ENCODE data around the gene PLEKHG4B.
"Not testable (repeated sequence)": the region's sequence is repeated elsewhere in the genome, so short reads cannot be mapped to it uniquely, and the experiment has no call there.

PLEKHG4B gene

DNA sequence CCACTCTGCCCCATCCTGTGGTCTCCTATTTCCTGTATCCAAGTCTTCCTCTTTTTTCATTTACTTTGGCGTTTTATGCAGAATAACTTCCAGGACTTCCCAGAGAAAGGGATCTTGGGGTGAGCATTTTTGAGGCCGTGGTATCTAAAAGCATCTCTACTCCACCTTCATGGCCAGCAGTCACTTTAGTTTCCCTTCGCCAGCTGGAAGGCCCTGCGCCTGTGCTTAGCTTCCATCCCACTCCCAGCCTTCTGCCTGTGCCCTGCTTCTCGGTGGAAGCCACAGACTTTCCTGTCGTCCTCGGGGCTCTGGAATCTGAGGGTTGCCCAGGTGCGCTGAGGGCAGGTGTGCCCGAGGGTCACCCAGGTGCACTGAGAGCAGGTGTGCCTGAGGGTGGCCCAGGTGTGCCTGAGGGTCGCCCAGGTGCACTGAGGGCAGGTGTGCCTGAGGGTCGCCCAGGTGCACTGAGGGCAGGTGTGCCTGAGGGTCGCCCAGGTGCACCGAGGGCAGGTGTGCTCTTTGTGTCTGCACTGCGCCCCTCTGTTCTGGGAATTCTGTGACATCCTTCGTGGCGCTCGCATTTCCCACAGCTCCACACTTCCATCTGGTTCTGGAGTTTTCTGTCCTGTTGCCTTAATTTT, 67.0 kb downstream of the PLEKHG4B start:
- DNase-seq: no peak

DNA sequence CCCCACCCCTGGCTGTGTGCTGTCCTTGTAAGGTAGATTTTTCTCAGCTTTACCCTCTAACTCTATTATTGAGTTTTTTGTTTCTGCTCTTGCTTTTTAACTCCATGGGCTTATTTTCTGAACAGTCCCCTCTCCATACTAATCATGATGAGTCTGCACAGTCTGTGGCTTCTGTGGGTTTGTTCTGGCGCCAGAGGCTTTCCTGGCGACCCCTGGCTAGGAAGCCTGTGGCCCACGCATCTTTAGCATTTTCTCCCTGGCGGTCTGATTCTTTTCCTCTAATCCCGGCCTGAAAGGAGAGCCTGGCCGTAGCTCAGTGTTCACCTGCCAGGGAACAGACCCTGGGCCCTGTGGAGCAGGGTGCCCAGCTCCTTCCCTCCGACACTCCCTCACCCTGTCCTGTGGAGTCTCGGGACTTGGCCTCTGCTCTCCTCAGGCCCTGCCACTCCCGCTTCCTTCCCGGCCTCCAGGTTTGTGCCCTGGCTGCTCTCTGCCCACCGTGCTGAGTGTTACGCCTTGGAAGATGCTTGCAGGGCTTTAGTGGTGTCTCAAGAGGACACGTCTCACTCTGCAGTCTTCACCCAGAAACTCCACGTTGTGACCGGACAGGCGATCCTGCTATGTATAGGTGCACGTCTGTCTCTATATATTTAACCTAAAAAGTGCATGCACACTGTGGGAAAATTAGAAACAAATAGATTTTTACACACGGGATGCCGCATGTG, 67.6 kb downstream of the PLEKHG4B start:
- no peak for DNase-seq

DNA sequence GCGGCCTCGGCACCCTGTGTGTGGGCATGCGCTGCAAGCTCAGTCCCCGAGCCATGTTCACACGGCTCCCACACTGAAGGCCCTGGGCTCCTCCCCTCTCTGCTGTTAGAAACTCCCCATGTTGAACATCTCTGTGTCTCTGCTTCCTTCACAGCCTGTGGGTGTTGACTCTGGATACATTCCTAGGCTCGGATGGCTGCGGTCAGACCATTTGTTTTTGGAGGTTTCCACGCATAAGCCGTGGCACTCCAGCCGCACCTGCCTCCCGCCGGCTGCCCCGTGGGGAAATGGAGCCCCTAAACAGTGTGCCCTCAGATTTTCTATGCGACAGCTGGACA, 68.2 kb downstream of the PLEKHG4B start:
- no peak for DNase-seq

DNA sequence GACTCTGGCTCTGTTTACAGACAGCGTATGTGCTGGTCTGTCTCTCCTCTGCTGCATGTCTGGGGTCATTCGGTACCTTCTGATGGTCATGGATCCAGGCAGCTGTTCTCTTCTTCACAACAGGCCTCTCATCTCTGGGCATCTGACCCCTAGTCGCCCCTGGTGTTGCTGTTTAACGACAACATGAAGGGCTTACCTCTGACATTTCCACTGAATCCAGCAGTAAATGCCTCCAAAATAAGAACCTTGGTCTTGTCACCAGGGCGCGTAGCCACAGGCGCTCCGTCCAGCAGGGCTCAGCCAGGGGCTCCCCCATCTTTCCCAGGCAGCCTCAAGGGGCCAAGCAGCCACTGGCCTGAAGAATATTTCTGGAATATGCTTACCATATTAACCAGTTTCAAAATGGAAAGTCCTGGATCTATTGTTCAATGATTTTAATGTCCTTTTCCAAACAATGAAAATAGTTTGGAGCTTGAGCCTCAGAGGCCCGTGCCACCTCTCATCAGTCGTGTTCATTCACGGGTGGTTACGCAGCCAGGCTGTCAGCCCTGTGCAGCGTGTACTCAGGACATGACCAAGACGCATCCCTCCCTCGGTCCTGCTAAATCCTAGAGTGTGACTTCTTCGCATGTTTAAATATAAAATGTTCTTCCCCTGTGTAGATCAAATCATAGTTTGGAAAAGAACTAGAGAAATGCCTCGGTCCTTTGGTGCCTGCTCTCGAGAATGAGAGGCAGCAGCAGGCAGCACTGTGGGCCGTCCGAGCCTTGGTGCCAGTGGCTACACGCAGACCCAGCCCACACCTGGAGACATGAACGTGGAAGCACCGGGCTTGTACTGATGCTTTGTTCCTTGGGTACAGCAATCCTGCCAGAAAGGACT, 69.2 kb downstream of the PLEKHG4B start:
- DNase-seq: no peak

DNA sequence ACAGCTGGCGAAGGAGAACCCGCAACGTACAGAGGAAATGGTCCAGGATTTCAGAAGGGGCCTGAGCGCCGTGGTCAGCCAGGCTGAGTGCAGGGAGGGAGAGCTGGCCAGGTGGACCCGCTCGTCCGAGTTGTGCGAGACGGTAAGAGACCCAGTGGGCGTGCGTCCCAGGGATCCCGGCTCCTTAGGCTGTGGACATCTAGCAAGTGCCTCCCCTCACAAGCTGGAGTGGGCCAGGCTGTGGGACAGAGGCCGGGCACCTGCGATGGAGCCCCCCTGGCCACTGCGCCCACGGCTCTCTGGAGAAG, 69.8 kb downstream of the PLEKHG4B start:
- no peak for DNase-seq

DNA sequence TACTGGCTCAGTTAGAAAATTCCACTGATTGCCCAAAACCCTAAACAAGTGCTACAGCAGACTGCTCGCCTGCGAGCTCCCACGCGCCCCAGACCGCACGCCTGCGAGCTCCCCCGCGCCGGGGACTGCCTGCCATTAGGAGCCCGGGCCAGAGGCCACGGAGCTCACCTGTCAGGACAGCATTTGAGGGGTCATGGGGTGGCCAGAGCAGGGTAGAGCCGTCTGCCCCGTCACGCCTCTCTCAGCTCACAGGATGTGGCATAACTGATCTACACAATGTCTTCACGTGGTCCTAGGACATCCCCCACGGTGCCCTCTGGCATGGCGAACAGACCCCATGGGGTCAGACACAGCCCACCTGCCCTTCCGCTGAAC, 70.2 kb downstream of the PLEKHG4B start:
- DNase-seq: no peak

DNA sequence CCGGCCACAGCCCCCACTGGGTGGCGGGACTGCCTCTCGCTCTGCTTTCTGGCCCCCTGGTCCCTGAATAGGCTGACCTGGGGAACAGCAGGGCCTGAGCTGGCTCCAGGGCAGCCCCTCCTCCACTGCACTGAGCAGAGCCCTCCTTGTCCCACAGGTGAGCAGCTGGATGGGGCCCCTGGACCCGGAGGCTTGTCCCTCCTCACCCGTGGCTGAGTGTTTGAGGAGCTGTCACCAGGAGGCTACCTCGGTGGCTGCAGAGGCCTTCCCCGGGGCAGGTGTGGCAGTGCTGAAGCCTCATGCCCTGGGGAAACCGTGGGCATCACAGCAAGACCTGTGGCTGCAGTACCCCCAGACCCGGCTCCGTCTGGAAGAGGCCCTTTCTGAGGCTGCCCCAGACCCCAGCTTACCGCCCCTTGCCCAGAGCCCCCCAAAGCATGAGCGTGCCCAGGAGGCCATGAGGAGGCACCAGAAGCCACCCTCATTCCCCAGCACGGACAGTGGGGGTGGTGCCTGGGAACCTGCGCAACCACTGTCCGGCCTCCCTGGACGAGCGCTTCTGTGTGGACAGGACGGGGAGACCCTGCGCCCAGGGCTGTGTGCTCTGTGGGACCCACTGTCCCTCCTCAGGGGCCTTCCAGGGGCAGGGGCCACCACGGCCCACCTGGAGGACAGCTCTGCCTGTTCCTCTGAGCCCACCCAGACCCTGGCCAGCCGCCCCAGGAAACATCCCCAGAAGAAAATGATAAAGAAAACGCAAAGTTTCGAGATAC, 70.8 kb downstream of the PLEKHG4B start:
- no peak for DNase-seq

DNA sequence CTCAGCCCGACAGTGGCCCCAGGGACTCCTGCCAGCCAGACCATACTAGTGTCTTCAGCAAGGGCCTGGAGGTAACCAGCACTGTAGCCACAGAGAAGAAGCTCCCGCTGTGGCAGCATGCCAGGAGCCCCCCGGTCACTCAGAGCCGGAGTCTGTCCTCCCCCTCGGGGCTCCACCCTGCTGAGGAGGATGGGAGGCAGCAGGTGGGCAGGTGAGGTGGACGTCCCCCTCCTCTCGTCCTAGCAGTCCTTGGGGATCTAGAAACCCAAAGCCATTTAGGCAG, 71.3 kb downstream of the PLEKHG4B start:
- no peak for DNase-seq

DNA sequence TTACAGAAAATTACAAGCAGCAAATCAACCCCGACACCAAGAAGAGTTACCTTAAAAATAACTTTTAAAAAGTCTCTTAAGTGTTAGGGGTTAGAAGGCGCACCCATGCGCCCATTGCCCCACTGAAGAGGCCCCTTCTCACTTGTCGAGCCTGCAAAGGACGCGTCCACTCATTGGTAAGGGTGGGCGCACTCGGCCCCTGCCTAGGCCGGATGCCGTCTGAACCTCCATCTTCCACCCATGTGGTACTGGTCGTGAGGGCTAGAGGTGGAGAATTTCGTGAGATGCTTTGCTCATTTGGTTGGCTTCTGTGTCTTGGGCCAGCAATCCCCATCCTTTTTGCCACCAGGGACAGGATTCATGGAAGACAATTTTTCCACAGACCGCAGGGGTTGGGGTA, 71.9 kb downstream of the PLEKHG4B start:
- DNase-seq: no peak

DNA sequence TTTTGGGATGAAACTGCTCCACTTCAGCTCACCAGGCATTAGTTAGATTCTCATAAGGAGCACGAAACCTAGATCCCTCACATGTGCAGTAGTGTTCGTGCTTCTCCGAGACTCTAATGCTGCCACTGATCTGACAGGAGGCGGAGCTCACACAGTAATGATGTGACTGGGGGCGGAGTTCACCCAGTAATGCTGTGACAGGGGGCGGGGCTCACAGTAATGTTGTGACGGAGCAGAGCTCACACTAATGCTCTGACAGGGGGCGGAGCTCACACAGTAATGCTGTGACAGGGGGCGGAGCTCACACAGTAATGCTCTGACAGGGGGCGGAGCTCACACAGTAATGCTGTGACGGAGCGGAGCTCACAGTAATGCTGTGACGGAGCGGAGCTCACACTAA, 72.3 kb downstream of the PLEKHG4B start:
- DNase-seq: no peak

DNA sequence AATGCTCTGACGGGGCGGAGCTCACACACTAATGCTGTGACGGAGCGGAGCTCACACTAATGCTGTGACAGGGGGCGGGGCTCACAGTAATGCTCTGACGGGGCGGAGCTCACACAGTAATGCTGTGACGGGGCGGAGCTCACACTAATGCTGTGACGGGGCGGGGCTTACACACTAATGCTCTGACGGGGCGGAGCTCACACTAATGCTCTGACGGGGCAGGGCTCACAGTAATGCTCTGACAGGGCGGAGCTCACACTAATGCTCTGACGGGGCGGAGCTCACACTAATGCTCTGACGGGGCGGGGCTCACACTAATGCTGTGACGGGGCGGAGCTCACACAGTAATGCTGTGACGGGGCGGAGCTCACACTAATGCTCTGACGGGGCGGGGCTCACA, 72.8 kb downstream of the PLEKHG4B start:
- not testable (repeated sequence) for DNase-seq

DNA sequence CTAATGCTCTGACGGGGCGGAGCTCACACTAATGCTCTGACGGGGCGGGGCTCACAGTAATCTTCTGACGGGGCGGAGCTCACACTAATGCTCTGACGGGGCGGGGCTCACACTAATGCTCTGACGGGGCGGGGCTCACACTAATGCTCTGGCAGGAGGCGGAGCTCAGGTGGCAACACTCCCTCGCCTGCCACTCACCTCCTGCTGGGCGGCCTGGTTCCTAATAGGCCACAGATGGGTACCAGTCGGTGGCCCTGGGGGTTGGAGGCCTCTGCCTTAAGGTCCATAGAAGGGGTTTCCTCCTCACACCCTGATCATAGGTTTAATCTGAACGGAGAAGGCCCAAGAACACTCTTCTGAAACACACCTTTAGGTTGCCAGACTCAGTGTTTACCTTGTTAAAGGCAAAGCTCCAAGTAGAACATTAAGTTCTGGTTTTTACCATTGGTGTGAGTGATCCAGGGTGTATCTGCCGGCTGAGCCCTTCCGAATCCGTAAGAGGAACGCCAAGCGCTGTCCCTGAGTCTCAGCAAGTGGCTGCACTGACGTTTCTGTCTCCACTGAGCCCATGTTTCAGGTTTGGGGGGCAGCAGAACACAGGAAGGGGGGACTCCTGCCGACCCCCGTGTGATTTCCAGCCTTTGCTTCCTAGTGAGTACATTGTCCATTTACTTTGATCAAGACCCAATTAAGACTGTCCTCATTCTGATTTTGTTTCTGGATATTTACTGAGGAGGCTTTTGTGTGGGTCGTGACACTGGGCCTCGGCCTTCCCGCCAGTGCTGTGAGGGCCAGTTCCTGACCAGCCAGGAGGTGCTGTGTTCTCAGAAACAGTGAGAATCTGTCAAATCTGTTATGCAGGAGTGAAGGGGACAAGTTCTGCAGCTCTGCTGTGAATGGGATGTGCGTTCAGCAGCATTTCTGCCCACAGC, 74.7 kb downstream of the PLEKHG4B start:
- DNase-seq: no peak

DNA sequence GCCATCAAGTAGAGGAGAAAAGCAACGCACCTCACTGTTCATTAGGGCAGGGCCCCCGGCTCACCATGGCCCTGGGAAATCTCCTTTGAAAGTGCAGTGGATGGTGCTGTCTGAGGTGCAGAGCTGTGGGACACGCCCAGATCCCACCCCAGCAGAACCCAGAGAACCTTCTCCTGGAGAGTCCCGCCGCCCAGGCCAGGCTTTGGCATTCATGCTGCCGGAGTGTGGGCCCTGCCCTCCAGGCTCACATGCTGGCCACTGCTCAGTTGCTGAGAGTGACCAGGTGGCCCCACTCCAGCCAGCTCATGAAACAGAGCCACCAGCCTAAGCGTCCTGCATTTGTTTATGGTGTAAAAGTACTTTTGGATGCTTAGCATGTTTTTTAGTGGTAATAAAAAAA, 75.5 kb downstream of the PLEKHG4B start:
- no peak for DNase-seq

DNA sequence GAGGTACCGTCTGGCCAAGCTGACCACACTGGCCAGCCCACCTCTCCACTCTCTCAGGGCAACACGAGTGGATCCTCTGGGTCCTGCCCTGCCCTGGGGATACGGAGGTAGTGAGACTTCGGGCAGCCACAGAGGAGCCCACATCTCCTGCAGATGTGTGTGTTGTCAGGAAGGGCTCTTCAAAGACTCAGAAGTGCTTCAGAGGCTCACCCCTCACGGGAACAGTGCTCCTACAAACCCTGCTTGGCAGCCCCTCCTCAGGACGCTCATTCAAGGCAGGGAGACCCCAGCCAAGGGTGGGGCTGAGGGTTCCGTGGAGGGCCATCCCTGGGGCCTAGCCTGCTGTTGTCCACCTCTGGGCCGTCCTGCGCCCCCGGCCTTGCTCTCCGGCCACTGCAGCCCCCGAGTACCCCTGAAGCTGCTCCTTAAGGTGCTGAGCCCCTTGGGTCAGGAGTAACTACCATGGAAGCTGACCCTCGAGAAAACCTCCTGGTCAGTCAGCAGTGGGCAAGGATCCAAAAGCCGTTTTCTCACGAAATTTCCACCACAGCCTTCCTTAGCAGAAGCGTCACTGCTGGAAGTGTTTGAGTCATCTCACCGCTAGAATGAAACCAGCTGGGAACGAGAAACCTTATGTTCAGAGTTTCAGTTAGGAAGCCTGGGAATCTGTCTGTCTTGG, 76.2 kb downstream of the PLEKHG4B start:
- no peak for DNase-seq

DNA sequence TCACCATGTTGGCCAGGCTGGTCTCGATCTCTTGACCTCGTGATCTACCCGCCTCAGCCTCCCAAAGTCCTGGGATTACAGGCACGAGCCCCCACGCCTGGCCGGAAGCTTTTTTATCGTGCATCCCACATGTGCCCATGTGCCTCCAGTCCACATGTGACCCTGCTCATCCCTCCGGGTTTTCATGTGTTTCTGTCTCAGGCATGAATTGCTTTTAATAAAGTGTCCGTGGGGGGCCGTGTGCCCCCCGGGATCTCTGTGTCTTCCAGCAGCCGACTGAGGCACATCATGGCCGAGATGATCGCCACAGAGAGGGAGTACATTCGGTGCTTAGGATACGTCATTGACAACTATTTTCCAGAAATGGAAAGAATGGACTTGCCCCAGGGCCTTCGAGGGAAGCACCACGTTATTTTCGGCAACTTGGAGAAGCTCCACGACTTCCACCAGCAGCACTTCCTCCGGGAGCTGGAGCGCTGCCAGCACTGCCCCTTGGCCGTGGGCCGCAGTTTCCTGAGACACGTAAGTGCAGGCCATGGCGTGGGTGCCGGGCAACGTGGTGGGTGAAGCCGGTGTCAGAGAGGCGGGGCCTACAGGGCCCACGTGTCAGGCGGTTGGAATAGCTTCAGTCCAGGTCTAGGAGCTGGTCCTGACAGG, 77.2 kb downstream of the PLEKHG4B start:
- no peak for DNase-seq

DNA sequence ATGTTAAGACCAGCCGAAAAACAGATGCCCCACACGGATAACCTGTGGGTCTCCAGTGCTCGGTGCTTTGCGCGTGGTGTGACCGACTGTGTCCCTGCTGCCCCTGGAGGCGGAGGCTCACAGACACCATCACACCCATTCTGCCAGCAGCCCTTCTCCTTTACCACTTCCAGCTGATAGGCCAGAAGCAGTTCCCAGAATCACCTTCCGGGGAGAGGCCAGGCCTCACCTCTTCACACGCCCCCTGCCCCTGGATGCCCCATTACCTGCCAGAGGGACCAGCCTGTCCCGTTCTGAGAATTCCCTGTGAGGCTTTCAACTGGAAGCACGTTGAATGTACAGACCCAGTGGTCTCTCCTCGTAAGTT, 77.7 kb downstream of the PLEKHG4B start:
- no peak for DNase-seq

DNA sequence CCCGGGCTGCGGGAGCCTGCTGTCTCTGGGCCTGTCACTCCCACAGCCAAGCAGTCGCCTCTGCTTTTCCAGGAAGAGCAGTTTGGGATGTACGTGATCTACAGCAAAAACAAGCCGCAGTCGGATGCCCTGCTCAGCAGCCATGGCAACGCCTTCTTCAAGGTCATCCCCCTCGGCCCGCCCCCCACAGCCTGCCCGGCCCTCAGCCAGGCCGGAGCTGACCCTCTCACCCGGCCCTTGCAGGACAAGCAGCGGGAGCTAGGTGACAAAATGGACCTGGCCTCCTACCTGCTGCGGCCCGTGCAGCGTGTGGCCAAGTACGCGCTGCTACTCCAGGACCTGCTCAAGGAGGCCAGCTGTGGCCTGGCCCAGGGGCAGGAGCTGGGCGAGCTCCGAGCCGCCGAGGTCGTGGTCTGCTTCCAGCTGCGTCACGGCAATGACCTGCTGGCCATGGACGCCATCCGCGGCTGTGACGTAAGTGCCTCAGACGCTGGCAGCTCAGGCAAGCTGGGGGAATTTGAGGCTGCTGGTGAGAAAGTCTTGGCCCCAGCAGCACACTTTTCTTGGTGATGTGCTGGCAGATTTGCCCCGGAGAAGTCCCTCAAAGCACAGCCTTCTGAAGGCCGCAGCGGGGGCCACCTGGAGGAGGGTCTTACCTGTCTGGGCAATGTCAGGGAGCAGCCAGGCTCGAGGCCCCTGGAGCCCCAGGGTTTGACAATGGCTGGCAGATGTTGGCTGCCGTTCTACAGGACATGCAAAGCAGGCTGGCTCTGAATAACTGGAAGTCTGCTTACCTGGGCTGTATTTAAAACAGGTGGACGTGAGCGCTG, 79.2 kb downstream of the PLEKHG4B start:
- DNase-seq: no peak

DNA sequence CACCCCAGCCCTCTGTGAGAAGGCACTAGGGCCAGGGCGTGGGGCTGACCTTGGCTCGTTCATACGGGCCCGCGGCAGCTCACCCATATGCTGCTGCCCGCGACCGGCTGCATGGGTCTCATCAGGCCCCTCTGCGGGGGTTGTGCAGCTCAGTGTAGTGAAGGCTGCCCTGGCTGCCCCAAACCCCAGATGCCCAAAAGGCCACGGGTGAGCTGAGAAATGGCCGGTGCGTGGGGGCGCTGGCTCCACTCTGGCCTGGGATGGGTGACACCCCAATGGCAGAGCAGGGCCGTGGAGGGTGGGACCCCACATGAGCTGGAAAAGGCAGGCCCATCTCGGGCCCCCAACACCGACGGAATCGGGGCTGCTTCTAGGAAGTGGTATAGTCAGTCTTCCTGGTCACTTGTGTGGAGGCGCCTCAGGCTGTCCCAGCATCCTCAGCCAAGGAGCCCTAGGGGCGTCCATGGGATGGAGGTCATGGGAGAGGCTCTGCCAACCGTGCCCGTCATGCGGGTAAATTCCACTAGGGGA, 79.9 kb downstream of the PLEKHG4B start:
- no peak for DNase-seq

DNA sequence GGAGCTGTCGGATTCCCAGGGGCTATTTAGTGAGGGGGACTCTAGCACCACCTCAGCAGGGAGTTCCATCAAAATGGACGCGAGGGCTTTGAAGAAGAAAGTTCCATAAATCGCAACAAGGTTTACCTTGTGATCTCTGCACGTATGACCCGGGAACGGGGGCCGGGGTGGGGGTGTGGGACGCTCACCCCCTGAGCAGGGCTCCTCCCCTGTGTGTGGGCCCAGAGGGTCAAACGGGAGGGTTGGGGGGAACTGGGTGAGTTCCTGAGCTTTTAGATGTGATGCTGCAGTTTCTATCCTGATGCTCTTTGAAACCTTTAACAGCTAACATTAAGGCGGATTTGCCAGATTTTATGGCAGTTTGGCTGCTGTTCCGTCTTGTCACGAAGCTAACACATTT, 80.5 kb downstream of the PLEKHG4B start:
- no peak for DNase-seq

DNA sequence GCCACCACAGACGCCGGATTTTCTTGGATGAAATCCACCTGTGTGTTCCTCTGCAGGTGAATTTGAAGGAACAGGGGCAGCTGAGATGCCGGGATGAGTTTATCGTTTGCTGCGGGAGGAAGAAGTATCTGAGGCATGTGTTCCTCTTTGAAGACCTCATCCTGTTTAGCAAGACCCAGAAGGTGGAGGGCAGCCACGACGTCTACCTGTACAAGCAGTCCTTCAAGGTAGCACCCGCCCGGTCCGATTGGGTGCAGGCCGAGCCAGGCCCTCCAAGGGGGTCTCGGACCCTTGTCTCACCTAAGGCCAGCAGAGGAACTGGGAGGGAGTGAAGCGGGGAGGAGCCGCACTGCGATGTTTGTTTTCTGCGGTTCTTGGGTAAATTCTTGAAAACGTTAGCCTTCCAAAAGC, 80.9 kb downstream of the PLEKHG4B start:
- no peak for DNase-seq

Measured in T-helper 1 cell (primary cell).